ENCODE data around the gene LACTB. TPM values are rescaled to one million over a fixed set of nuclear protein-coding genes. Genes with fewer than 3 reads are reported as not detected.

LACTB gene
- polyA plus RNA-seq, 1 donor = 19.6 TPM

GRCh38 chr15:63122002-63122875 lies 578 bp downstream of the LACTB start:
- DNase-seq = peak; percentile 77

GRCh38 chr15:63124506-63124905 lies 2.8 kb downstream of the LACTB start:
- no peak for DNase-seq

- DNase-seq = no peak
Observed at GRCh38 chr15:63126726-63127125, 5.1 kb downstream of the LACTB start.

GRCh38 chr15:63133786-63134185 lies 12.1 kb downstream of the LACTB start:
- DNase-seq = no peak

GRCh38 chr15:63134245-63134985 lies 12.8 kb downstream of the LACTB start:
- DNase-seq = no peak

GRCh38 chr15:63135281-63135680 lies 13.6 kb downstream of the LACTB start:
- DNase-seq = no peak

- DNase-seq = no peak
Observed at GRCh38 chr15:63135804-63136203, 14.1 kb downstream of the LACTB start.

- no peak for DNase-seq
Observed at GRCh38 chr15:63136742-63137141, 15.1 kb downstream of the LACTB start.

- DNase-seq = no peak
Observed at GRCh38 chr15:63140936-63141335, 19.3 kb downstream of the LACTB start.

- no peak for DNase-seq
Observed at GRCh38 chr15:63145426-63145825, 23.8 kb downstream of the LACTB start.

- no peak for DNase-seq
Observed at GRCh38 chr15:63146684-63147083, 25.0 kb downstream of the LACTB start.

GRCh38 chr15:63151665-63152064 lies 30.0 kb downstream of the LACTB start:
- no peak for DNase-seq

- no peak for DNase-seq
Observed at GRCh38 chr15:63155486-63155885, 33.8 kb downstream of the LACTB start.

- peak; percentile 26 for DNase-seq
Observed at GRCh38 chr15:63156086-63156710, 34.5 kb downstream of the LACTB start.

- peak; percentile 45 for DNase-seq
Observed at GRCh38 chr15:63156755-63157117, 35.1 kb downstream of the LACTB start.

GRCh38 chr15:63157118-63157843 lies 35.6 kb downstream of the LACTB start, which contains the start of gene RPS27L:
TSS of gene RPS27L (minus strand) at chr15:63157477. CDS start at chr15:63157405, 72 bp downstream.
- peak; percentile 94 for DNase-seq

- DNase-seq = peak; percentile 79
Observed at GRCh38 chr15:63157891-63158431, 36.3 kb downstream of the LACTB start.

GRCh38 chr15:63160638-63161037 lies 39.0 kb downstream of the LACTB start:
- no peak for DNase-seq

GRCh38 chr15:63163217-63163616 lies 41.6 kb downstream of the LACTB start:
- no peak for DNase-seq

- DNase-seq = no peak
Observed at GRCh38 chr15:63165166-63165859, 43.7 kb downstream of the LACTB start.

- no peak for DNase-seq
Observed at GRCh38 chr15:63166219-63166618, 44.6 kb downstream of the LACTB start.

Data from left kidney (tissue), 2 donors.